Cardiac fibroblast (primary cell): ENCODE data around the gene OPCML.

Source experiments
- DNase-seq, 2 donors: peaks; one replicate each; pipeline versions ENCODE4 v3.0.0 to v3.0.0-alpha.2; 2010; ENCODE audit warnings: low read depth in 2 of 2
- H3K4me3 ChIP-seq, 2 donors: replicated peaks in 1 of 2; 1 replicate in 1 of 2; 2 replicates in 1 of 2; pipeline ENCODE4 v1.5.1; 2011; ENCODE audit warnings: low read depth in 2 of 2, low read length in 2 of 2, mild to moderate bottlenecking in 2 of 2, moderate library complexity in 1 of 2
- TF ChIP-seq, protein P1 (sequence below): IDR thresholded peaks from one replicate; pipeline ENCODE4 v1.5.1; 2011; ENCODE audit warnings: low read depth, mild to moderate bottlenecking, low read length, inconsistent platforms

Gene OPCML

DNA sequence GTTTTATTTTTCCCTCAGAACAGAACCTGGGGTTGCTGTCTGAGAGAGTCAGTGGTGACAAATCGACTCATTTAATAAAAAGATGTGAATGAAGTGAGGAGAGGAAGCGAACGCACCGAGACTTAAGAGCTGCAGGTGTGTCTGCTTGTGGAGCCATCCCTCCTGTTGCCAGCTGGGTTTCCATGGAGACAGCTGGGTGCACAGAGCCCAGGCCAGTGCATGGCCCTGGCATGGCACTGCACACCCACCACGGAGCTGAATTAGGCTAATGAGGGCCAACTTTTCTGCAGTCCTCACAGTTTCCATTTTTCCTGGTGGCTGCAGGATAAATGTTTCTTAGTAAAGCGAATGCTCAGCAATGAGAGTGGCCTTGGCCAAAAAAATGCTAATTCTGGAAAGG lies 750.2 kb downstream of the OPCML start:
- TF ChIP-seq, protein P1, sequence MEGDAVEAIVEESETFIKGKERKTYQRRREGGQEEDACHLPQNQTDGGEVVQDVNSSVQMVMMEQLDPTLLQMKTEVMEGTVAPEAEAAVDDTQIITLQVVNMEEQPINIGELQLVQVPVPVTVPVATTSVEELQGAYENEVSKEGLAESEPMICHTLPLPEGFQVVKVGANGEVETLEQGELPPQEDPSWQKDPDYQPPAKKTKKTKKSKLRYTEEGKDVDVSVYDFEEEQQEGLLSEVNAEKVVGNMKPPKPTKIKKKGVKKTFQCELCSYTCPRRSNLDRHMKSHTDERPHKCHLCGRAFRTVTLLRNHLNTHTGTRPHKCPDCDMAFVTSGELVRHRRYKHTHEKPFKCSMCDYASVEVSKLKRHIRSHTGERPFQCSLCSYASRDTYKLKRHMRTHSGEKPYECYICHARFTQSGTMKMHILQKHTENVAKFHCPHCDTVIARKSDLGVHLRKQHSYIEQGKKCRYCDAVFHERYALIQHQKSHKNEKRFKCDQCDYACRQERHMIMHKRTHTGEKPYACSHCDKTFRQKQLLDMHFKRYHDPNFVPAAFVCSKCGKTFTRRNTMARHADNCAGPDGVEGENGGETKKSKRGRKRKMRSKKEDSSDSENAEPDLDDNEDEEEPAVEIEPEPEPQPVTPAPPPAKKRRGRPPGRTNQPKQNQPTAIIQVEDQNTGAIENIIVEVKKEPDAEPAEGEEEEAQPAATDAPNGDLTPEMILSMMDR: no peak
- H3K4me3 ChIP-seq: no peak overlapping the region
- no peak for DNase-seq

DNA sequence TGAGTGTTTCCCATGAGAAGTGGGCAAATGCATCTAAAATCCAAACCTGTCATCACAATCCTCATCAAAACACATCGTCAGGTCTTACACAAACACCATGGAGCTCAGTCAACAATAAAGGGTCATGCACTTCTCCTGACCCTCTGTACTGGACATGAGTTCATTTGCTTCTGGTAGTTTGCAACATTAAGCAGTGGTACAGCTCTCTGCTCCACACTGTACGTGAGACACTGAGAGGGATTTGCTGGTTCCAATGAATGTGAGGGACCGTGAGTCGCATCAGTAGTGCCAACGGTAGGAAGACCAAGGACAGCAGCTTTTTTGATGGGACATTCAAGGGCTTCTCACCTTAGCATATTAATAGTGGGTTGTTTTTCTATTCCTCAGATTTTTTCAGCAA lies 752.3 kb downstream of the OPCML start:
- H3K4me3 ChIP-seq: no peak overlapping the region
- TF ChIP-seq, protein P1: no peak
- DNase-seq: no peak

DNA sequence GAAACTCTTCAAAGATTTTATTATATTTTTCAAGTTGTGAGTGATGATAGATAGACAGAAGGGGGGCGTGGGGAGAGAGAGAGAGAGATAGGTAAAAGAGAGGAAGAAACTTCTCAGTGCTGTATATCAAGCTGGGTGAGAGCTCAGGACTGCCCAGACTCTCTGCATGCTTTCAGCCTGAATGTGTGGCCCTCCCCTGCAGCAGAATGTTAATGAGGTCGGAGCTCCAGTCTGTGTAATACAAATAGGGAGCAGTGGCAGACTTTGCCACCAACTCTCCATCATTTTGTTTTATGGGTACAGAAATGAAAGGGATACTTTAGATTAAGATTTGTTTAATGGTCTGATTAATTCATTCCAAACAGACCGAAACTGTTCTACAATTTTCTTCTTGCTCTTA lies 752.8 kb downstream of the OPCML start:
- TF ChIP-seq, protein P1: no peak
- no peak overlapping the region for H3K4me3 ChIP-seq
- no peak for DNase-seq

DNA sequence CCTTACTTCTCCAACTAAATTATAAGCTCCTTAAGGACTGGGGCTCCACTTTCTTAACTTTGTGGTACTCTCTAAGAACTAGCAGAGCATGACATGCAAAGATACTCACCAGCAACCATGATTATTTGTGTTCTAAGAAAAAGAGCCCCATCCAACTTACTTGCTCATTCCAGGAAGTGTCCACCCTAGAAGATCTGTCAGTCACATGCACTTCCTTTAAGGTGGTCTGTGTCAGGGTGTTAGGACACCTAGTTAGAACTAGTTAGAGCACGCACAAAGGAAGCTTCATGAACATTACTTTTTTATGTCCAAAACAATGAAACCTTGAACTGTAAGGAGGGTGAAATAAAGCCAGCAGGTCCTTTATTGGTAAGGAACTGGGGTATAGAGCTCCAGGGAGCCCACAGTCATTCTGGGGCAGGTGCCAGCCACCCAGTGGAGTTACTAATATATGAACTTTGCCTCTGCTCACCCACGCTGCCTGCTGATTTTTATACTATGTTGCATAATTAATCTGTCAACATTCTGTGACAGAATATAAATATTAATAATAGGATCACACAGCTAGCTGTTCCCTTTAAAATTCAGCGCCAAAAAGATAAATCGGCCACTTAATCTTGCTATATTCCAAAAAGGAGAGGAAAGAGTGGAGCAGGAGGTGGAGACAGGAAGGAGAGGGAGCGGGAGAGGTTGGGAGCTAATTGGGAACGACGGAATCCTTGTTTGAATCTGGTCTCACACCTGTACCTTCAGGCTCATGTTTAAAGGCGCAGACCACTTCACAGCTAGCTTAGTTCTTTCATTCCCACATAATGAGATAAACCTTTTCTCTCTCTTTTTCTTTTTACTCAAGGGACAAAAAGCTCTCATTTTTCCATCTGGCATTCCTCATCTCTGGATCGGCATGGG lies 755.0 kb downstream of the OPCML start:
- no peak overlapping the region for H3K4me3 ChIP-seq
- TF ChIP-seq, protein P1: no peak
- DNase-seq: no peak

DNA sequence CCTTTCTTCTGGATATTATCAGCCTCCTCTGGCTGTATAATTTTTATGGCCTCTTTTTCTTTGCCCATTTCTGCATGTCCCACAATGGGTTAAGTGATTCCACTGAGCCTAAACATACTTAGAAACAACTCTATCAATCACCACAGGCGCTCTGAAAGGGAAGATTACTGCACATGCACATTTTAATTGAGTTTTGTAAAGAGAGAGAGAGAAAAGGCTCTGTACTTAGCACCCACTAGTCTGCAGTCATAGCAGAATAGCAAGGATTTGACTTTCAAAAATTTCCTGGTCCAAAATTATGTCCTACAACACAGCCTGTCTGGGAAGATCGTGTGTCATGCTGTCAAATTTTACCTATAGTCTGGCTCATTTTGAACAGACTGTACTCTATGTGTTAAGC lies 758.5 kb downstream of the OPCML start:
- no peak overlapping the region for H3K4me3 ChIP-seq
- TF ChIP-seq, protein P1: no peak
- no peak for DNase-seq

DNA sequence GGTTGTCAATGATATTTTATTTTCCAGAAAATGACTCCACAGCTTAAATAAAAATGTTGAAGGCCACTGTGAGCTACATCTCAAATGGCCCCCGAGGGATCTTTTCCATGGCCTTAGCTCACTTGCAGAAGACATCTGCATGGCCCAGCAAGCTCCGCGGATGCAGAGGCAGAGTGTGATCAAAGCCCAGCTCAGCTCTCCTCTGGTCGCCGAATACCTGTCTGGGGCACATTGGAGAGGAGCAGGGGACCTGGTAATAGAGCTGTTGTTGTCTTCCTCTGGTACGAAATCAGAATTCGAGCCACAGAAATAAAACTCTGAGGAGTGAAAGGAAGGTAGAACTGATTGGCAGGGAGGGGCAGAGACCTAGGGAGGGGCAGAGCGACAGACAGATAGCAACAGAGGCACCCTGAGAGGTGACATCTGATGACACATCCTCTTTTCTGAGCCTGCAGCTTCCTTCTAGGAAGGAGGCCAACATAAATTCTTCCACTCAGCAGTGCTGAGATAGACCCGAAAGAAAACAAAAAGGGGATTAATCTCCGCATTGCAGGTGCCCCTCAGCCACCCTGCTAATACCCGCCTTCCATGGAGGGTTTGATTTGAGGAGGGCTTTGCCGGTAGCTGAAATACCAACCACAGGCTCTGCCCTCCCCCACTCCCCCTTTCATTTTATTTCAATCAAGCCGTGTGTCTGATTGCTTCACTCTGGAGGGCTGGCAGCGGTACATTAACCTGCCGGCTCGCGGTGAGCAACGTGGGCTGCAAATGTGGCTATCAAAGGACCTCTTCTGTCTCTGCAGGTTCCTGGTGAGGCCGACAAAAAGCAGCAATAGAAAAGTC lies 759.4 kb downstream of the OPCML start:
- DNase-seq: no peak
- no peak overlapping the region for H3K4me3 ChIP-seq
- TF ChIP-seq, protein P1: no peak
